Endothelial cell of umbilical vein (primary cell): ENCODE data around the gene CXCL6. TPM values are rescaled to one million over a fixed set of nuclear protein-coding genes. Genes with fewer than 3 reads are reported as not detected.

Source experiments
- polyA plus RNA-seq, 4 experiments: library from polyadenylated mRNA; depleted of rRNA in 3 of 4; stranded (reverse) in 3 of 4; unstranded in 1 of 4; fragments of >200 nt; gene quantifications; 2 replicates each; pipeline versions ENCODE4 v1.2.1 to v1.2.3, GENCODE V29; 2011 to 2012; ENCODE audit warnings: missing spikeins in 1 of 4
- total RNA-seq: library from RNA; stranded (reverse); gene quantifications from 2 replicates; pipeline ENCODE4 v1.2.3, GENCODE V29; 2021

CXCL6 gene
- total and polyA plus RNA-seq, 2 donors (not counting 3 experiments of a cell fraction or from before 2014, with no cell fraction given), result 0.81 to 1.2 TPM

Other genes with a start within 250 kb of the CXCL6 start
- not detected in 2 replicates for gene RASSF6, start 216.2 kb upstream of the CXCL6 start, total RNA-seq
- gene RASSF6, start 216.2 kb upstream of the CXCL6 start, polyA plus RNA-seq, result not detected in 2 replicates
- 5.2 and 12.6 TPM in 2 replicates for gene CXCL8, start 96.1 kb upstream of the CXCL6 start, total RNA-seq
- gene CXCL8, start 96.1 kb upstream of the CXCL6 start, polyA plus RNA-seq, result 3.4 and 6.4 TPM in 2 replicates
- gene PF4V1, start 16.6 kb downstream of the CXCL6 start, total RNA-seq, result not detected in 2 replicates
- gene PF4V1, start 16.6 kb downstream of the CXCL6 start, polyA plus RNA-seq, result not detected in 2 replicates
- 9.0 and 20.0 TPM in 2 replicates for gene CXCL1, start 32.7 kb downstream of the CXCL6 start, total RNA-seq
- gene CXCL1, start 32.7 kb downstream of the CXCL6 start, polyA plus RNA-seq, result 26.7 and 36.0 TPM in 2 replicates
- not detected in 2 replicates for gene PF4, start 145.3 kb downstream of the CXCL6 start, total RNA-seq
- not detected in 2 replicates for gene PF4, start 145.3 kb downstream of the CXCL6 start, polyA plus RNA-seq
- gene PPBP, start 151.5 kb downstream of the CXCL6 start, total RNA-seq, result not detected in 2 replicates
- gene PPBP, start 151.5 kb downstream of the CXCL6 start, polyA plus RNA-seq, result not detected in 2 replicates
- 0.21 and 0.33 TPM in 2 replicates for gene CXCL5, start 162.0 kb downstream of the CXCL6 start, total RNA-seq
- 0.25 and 0.40 TPM in 2 replicates for gene CXCL5, start 162.0 kb downstream of the CXCL6 start, polyA plus RNA-seq
- gene CXCL3, start 202.0 kb downstream of the CXCL6 start, total RNA-seq, result 1.3 and 1.4 TPM in 2 replicates
- 1.1 TPM in 2 replicates for gene CXCL3, start 202.0 kb downstream of the CXCL6 start, polyA plus RNA-seq